Type B pancreatic cell (in vitro differentiated cells): ENCODE measurements around the gene SLX4IP. TPM values are rescaled to one million over a fixed set of nuclear protein-coding genes. Genes with fewer than 3 reads are reported as not detected.

Experiments
- DNase-seq: peaks from one replicate; pipeline ENCODE4 v3.0.0; 2021; ENCODE audit warnings: mixed read lengths; ENCODE audit not compliant: unreplicated experiment; ENCODE audit errors: extremely low spot score
- H3K27ac Mint-ChIP-seq: 2 replicates; pipeline ENCODE4 v1.8.0; 2021; ENCODE audit warnings: mild to moderate bottlenecking, mixed read lengths
- H3K27me3 Mint-ChIP-seq: 2 replicates; pipeline ENCODE4 v1.8.0; 2021; ENCODE audit warnings: mixed read lengths
- H3K36me3 Mint-ChIP-seq: 2 replicates; pipeline ENCODE4 v1.8.0; 2021; ENCODE audit warnings: mixed read lengths
- H3K4me1 Mint-ChIP-seq: one replicate; pipeline ENCODE4 v1.8.0; 2021; ENCODE audit warnings: mixed read lengths; ENCODE audit not compliant: unreplicated experiment
- H3K4me3 Mint-ChIP-seq: 2 replicates; pipeline ENCODE4 v1.8.0; 2021; ENCODE audit warnings: mild to moderate bottlenecking, mixed read lengths
- H3K9me3 Mint-ChIP-seq: 2 replicates; pipeline ENCODE4 v1.8.0; 2021; ENCODE audit warnings: mixed read lengths
- CTCF ChIP-seq: fragments of 200-600 bp; sonication (generic); conservative IDR thresholded peaks from 2 replicates; pipeline ENCODE4 v1.5.0; 2021; ENCODE audit warnings: antibody characterized with exemption, mild to moderate bottlenecking
- total RNA-seq: library from RNA; stranded (reverse); gene quantifications from 2 replicates; pipeline ENCODE4 v1.2.1, GENCODE V29; 2021; ENCODE audit warnings: low replicate concordance

The SLX4IP gene
- total RNA-seq, 1 donor from 2014 or later: 8.5 TPM

- peaks cover 64% of the 10 kb centered on the region for H3K4me1 Mint-ChIP-seq
- peaks cover 58% of the 10 kb centered on the region for H3K36me3 Mint-ChIP-seq
- DNase-seq: no peak
- TF ChIP-seq CTCF: no peak
- peak overlapping the region; percentile 70 for H3K27ac Mint-ChIP-seq
- peak overlapping the region; percentile 71 for H3K4me3 Mint-ChIP-seq
- H3K27me3 Mint-ChIP-seq: no peaks in the 10 kb centered on the region
- H3K9me3 Mint-ChIP-seq: no peaks in the 10 kb centered on the region
These were observed 231.3 kb downstream of the SLX4IP start for GRCh38 chr20:10666221-10667076.

GRCh38 chr20:10667077-10667401 lies 231.9 kb downstream of the SLX4IP start:
- Mint-ChIP-seq H3K27me3 (no peaks in the 10 kb centered on the region), H3K9me3 (no peaks in the 10 kb centered on the region), H3K27ac (no peak overlapping the region), H3K4me3 (no peak overlapping the region), H3K4me1 (peaks cover 65% of the 10 kb centered on the region), H3K36me3 (peaks cover 52% of the 10 kb centered on the region)
- no peak for TF ChIP-seq CTCF
- no peak for DNase-seq

GRCh38 chr20:10667560-10668167 lies 232.6 kb downstream of the SLX4IP start:
- TF ChIP-seq CTCF: no peak
- H3K9me3 Mint-ChIP-seq: no peaks in the 10 kb centered on the region
- no peaks in the 10 kb centered on the region for H3K27me3 Mint-ChIP-seq
- no peak overlapping the region for H3K4me3 Mint-ChIP-seq
- H3K27ac Mint-ChIP-seq: no peak overlapping the region
- H3K36me3 Mint-ChIP-seq: peaks cover 47% of the 10 kb centered on the region
- peaks cover 65% of the 10 kb centered on the region for H3K4me1 Mint-ChIP-seq
- DNase-seq: no peak

- no peaks in the 10 kb centered on the region for H3K9me3 Mint-ChIP-seq
These were observed 233.7 kb downstream of the SLX4IP start for GRCh38 chr20:10668677-10669368.

More at GRCh38 chr20:10668677-10669368, 233.7 kb downstream of the SLX4IP start:
- peaks cover 62% of the 10 kb centered on the region for H3K4me1 Mint-ChIP-seq
- peaks cover 37% of the 10 kb centered on the region for H3K36me3 Mint-ChIP-seq
- H3K27me3 Mint-ChIP-seq: no peaks in the 10 kb centered on the region
- TF ChIP-seq CTCF: no peak
- H3K4me3 Mint-ChIP-seq: peak overlapping the region; percentile 49
- no peak for DNase-seq
- peak overlapping the region; percentile 23 for H3K27ac Mint-ChIP-seq
